ENCODE data around the gene KAT6B. TPM values are rescaled to one million over a fixed set of nuclear protein-coding genes. Genes with fewer than 3 reads are reported as not detected.
A peak's percentile ranks its signal among the peaks of the same experiment; 100 is the strongest.

Gene KAT6B
- total RNA-seq, 2 experiments from 2014 or later = 70.3 to 74.2 TPM

GRCh38 chr10:74949034-74949832 is 122.8 kb downstream of the KAT6B start:
- ChIA-PET CTCF (interaction anchor here (0.5 kb wide), 1 partner anchor 50 kb away, joined by 3 read pairs; no protein-coding TSS in a partner anchor), POLR2A (no interaction called here)
- intact Hi-C loops (cut with DNase I, micrococcal nuclease) = no loop called here
- Histone ChIP-seq H3K27me3 (ENCODE audit: control insufficient read depth in 1 of 2, insufficient read depth in 2 of 2, low read length in 2 of 2) (no peaks in the 10 kb centered on the region), H3K4me1 (ENCODE audit: insufficient read depth, low read length) (no peaks in the 10 kb centered on the region), H3K36me3 (ENCODE audit: insufficient read depth, low read length) (no peaks in the 10 kb centered on the region), H3K27ac (ENCODE audit: low read depth in 1 of 2, low read length in 2 of 2) (no peak overlapping the region), H3K4me3 (ENCODE audit: low read length) (no peak overlapping the region), H3K9me3 (ENCODE audit: control insufficient read depth in 1 of 2, insufficient read depth in 1 of 2, low read length in 2 of 2) (peaks cover 0 to 4% of the 10 kb centered on the region in 2 experiments)
- DNase-seq = no peak
- no peak for ATAC-seq (ENCODE audit: poor library complexity)
- Mint-ChIP-seq H3K4me1 (ENCODE audit: low read depth) (peaks cover 66% of the 10 kb centered on the region), H3K36me3 (ENCODE audit: low read depth) (peaks cover under 1% of the 10 kb centered on the region), H3K27ac (peak overlapping the region; percentile 35), H3K4me3 (no peak overlapping the region), H3K27me3 (no peaks in the 10 kb centered on the region), H3K9me3 (no peaks in the 10 kb centered on the region)
- TF ChIP-seq CTCF (IDR thresholded peaks at IDR 0.05) = no peak

- Mint-ChIP-seq H3K9me3 (no peaks in the 10 kb centered on the region), H3K27ac (peak overlapping the region; percentile 35), H3K36me3 (ENCODE audit: low read depth) (no peaks in the 10 kb centered on the region), H3K4me1 (ENCODE audit: low read depth) (peaks cover 69% of the 10 kb centered on the region), H3K27me3 (no peaks in the 10 kb centered on the region), H3K4me3 (no peak overlapping the region)
- intact Hi-C loops (cut with DNase I, micrococcal nuclease) = no loop called here
- Histone ChIP-seq H3K4me3 (ENCODE audit: low read length) (no peak overlapping the region), H3K9me3 (ENCODE audit: control insufficient read depth in 1 of 2, insufficient read depth in 1 of 2, low read length in 2 of 2) (no peaks in the 10 kb centered on the region), H3K36me3 (ENCODE audit: insufficient read depth, low read length) (no peaks in the 10 kb centered on the region), H3K27ac (ENCODE audit: low read depth in 1 of 2, low read length in 2 of 2) (no peak overlapping the region), H3K4me1 (ENCODE audit: insufficient read depth, low read length) (no peaks in the 10 kb centered on the region), H3K27me3 (ENCODE audit: control insufficient read depth in 1 of 2, insufficient read depth in 2 of 2, low read length in 2 of 2) (no peaks in the 10 kb centered on the region)
- no peak for DNase-seq
- ATAC-seq (ENCODE audit: poor library complexity) = no peak
- ChIA-PET POLR2A (no interaction called here), CTCF (no interaction called here)
- TF ChIP-seq CTCF (IDR thresholded peaks at IDR 0.05) = no peak
Observed at GRCh38 chr10:74949843-74950765, 123.7 kb downstream of the KAT6B start.

- no peaks in the 10 kb centered on the region for H3K36me3 ChIP-seq (ENCODE audit: insufficient read depth, low read length)
- H3K4me3 ChIP-seq (ENCODE audit: low read length) = no peak overlapping the region
- Mint-ChIP-seq H3K4me1 (ENCODE audit: low read depth) (peaks cover 71% of the 10 kb centered on the region), H3K36me3 (ENCODE audit: low read depth) (no peaks in the 10 kb centered on the region), H3K9me3 (no peaks in the 10 kb centered on the region), H3K27ac (peak overlapping the region; percentile 52), H3K4me3 (no peak overlapping the region), H3K27me3 (no peaks in the 10 kb centered on the region)
- DNase-seq (no peak), ATAC-seq (ENCODE audit: poor library complexity) (no peak)
- intact Hi-C loops (cut with DNase I, micrococcal nuclease) = no loop called here
- H3K27me3 ChIP-seq (ENCODE audit: control insufficient read depth in 1 of 2, insufficient read depth in 2 of 2, low read length in 2 of 2) = no peaks in the 10 kb centered on the region
- H3K27ac ChIP-seq (ENCODE audit: low read depth in 1 of 2, low read length in 2 of 2) = no peak overlapping the region
- no peaks in the 10 kb centered on the region for H3K4me1 ChIP-seq (ENCODE audit: insufficient read depth, low read length)
- H3K9me3 ChIP-seq (ENCODE audit: control insufficient read depth in 1 of 2, insufficient read depth in 1 of 2, low read length in 2 of 2) = no peaks in the 10 kb centered on the region
- ChIA-PET CTCF (no interaction called here), POLR2A (no interaction called here)
- TF ChIP-seq CTCF (IDR thresholded peaks at IDR 0.05) = no peak
Observed at GRCh38 chr10:74953214-74953613, 126.8 kb downstream of the KAT6B start.

All from CD4-positive, alpha-beta T cell (primary cell).